LNCAP (cell line): ENCODE results near the gene NR1H3.

Experiments used
- CTCF ChIP-seq: fragments of 450-650 bp; IDR thresholded peaks from 2 replicates; pipeline ENCODE4 v1.5.1; 2017; ENCODE audit warnings: mild to moderate bottlenecking

Gene NR1H3

DNA sequence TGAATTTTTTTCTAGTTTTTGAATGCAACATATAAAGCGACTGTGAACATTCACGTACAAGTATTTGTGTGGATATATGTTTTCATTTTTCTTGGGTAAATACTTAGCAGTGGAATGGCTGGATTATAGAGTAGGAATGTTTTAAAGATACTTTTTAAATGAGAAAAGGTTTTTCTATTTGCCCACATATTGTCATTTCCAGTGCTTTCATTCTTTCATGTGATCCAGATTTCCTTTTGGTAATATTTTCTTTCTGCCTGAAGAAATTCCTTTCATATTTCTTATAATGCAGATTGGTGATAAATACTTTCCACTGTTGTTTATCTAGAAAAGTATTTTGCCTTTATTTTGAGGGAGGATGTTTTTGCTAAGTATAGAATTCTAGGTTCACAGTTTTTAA lies 35.1 kb upstream of the NR1H3 start:
- TF ChIP-seq CTCF: no peak

DNA sequence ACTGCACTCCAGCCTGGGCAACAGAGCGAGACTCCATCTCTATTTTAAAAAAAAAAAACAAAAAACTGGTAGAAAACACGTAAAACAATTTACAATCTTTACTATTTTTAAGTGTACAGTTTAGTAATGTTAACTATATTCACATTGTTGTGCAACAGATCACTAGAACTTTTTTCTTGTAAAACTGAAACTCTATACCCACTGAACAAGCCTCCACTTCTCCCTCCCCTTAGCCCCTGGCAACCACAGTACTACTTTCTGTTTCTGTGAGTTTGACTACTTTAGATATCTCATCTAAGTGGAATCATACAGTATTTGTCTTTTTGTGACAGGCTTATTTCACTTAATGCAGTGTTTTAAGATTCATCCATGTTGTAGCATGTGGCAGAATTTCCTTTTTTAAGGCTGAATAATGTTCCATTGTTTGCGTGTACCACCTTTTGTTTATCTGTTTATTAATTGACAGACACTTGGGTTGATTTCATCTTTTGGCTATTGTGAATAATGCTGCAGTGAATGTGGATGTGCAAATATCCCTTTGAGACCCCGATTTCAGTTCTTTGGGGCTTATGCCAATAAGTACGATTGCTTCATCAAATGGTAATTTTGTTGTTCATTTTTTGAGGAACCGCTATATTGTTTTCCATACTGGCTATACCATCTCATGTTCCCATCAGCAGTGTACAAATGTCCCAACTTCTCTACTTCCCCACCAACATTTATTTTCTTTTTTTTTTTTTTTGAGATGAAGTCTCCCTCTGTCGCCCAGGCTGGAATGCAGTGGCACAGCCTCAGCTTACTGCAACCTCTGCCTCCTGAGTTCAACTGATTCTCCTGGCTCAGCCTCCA lies 32.0 kb upstream of the NR1H3 start:
- no peak for TF ChIP-seq CTCF

DNA sequence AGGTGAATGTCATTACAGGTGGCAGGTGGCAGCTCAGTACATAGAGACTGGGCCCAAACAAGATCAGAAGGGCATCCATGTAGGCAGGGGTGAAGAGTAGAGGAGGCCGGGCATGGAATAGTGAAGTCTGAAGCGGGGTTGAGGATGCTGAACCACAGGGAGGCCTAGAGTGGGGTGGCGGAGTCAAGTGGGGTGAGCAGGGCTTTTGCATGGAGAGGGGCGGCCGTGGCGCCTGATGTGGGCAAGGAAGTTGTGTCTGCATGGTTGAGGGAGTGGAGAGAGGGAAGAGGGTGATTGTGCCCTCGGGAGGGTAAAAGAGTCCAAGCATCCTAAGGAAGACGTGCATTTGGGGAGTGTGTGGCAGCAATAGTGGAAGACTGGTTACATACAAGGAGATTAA lies 28.6 kb upstream of the NR1H3 start:
- TF ChIP-seq CTCF: no peak

DNA sequence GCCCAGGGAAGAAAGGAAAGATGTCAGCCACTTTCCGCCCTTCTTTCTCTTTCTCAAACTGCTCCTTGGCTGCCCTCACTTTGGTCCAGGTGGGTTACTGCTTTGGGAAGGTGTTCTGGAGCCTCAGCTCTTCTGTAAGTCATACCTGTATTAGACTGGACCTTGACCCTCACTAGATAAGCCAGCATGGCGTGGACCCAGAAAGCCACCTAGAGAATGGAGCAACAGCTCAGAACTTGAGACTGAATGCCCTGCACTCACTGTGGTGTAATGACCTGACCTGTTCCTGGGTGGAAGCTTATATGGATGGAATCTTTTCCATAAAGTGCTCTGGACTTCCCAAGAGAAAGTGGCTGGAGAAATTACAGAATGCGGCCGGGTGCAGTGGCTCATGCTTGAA lies 24.7 kb upstream of the NR1H3 start:
- TF ChIP-seq CTCF: no peak

DNA sequence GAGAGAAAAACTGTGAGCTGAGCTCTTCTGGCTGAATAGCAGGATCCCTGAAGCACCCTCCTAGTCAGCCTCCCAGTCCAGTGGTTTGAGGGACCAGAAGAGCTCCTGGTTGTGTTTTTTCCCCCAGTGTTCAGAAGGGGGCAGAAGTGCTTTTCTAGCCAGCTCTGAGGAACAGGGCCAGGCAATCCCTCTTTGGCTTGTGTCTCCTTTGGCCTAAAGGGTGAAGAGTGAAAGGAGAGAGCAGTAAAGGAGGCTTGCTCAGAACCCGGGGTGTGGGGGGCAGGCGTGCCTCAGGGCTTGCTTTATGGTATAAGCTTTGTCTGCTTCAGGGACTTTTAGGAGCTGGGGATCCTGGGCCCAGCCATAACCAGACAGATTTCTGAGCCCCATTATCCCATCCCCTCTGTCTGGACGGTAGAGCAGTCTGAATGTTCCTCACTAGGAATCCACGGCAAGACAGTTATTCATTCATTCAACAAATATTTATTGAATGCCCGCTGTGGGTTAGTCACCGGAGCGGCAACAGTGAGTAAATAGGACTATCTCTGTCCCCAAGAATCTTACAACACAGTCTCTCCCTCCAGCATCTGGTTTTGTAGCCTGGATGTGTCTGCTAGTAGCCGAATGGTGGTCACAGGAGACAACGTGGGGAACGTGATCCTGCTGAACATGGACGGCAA lies 23.7 kb upstream of the NR1H3 start:
- peak; percentile 32; the same call in 1 of the 2 replicates for TF ChIP-seq CTCF

- TF ChIP-seq CTCF: no peak
Observed at GRCh38 chr11:47234669-47235100, 23.1 kb upstream of the NR1H3 start.

GRCh38 chr11:47235163-47235562 lies 22.6 kb upstream of the NR1H3 start:
- TF ChIP-seq CTCF: no peak
